Kidney (tissue), 14 donors: ENCODE data around the gene SPNS1. TPM values are rescaled to one million over a fixed set of nuclear protein-coding genes. Genes with fewer than 3 reads are reported as not detected.
A peak's percentile ranks its signal among the peaks of the same experiment; 100 is the strongest.

Experiments used
- DNase-seq, 5 donors: peaks; one replicate each; pipeline ENCODE4 v3.0.0-alpha.2; 2013 to 2020
- FAIRE-seq: peaks from 2 replicates; lab custom pipeline; 2012; peaks lifted over from hg19 to GRCh38; lab: Jason Lieb, UNC
- H3K27ac ChIP-seq, 2 donors: one replicate each; pipeline ENCODE4 v1.7.0; 2013; ENCODE audit warnings: low read depth in 2 of 2, low read length in 2 of 2, inconsistent platforms in 1 of 2
- H3K27me3 ChIP-seq: one replicate; pipeline ENCODE4 v1.7.1; 2013; ENCODE audit warnings: low read length, inconsistent platforms; ENCODE audit not compliant: control insufficient read depth, insufficient read depth
- H3K36me3 ChIP-seq, 3 donors: one replicate each; pipeline versions ENCODE4 v1.7.0 to v1.7.1; 2013; ENCODE audit warnings: low read length in 3 of 3, control low read depth in 1 of 3, inconsistent platforms in 1 of 3; ENCODE audit not compliant: insufficient read depth in 3 of 3, control insufficient read depth in 2 of 3
- H3K4me1 ChIP-seq, 3 donors: one replicate each; pipeline versions ENCODE4 v1.7.0 to v1.7.1; 2013; ENCODE audit warnings: low read length in 3 of 3, inconsistent platforms in 1 of 3, low read depth in 1 of 3; ENCODE audit not compliant: control insufficient read depth in 2 of 3, insufficient read depth in 2 of 3
- H3K4me3 ChIP-seq, 3 donors: one replicate each; pipeline versions ENCODE4 v1.7.0 to v1.8.1; 2013; ENCODE audit warnings: low read length in 3 of 3, control low read depth in 1 of 3, inconsistent platforms in 1 of 3
- H3K9ac ChIP-seq, 3 donors: one replicate each; pipeline versions ENCODE4 v1.7.0 to v1.7.1; 2013; ENCODE audit warnings: low read length in 3 of 3, control low read depth in 1 of 3, inconsistent platforms in 1 of 3
- H3K9me3 ChIP-seq, 3 donors: one replicate each; pipeline versions ENCODE4 v1.7.0 to v1.7.1; 2013; ENCODE audit warnings: low read length in 3 of 3, control low read depth in 1 of 3, inconsistent platforms in 1 of 3; ENCODE audit not compliant: control insufficient read depth in 2 of 3, insufficient read depth in 1 of 3
- intact Hi-C: fragments of 100-400 bp; cut with DNase I; formaldehyde crosslinking; loops from one replicate; pipeline ENCODE4 v1.11.1; 2022
- polyA plus RNA-seq: library from polyadenylated mRNA; stranded (reverse); fragments of 350-450 nt; fragmentation: Illumina TruSeq; extraction: RNeasy Lipid Tissue Mini Kit (QIAGEN cat#74804); gene quantifications from one replicate; pipeline ENCODE4 v1.2.3, GENCODE V29; 2014; ENCODE audit warnings: low read depth, low replicate concordance; ENCODE audit not compliant: insufficient read depth
- total RNA-seq: library from RNA; stranded (reverse); fragmentation: NEBNext Ultra II Directional; extraction: Animal tissue kit (Norgen Biotek cat#: 25700); gene quantifications from one replicate; pipeline ENCODE4 v1.2.1, GENCODE V29; 2021
- TF ChIP-seq, protein P1 (sequence below): IDR thresholded peaks from 3 replicates; pipeline ENCODE4 v1.5.1; 2012; ENCODE audit warnings: mild to moderate bottlenecking, moderate library complexity, borderline replicate concordance; ENCODE audit not compliant: insufficient read depth; ENCODE audit errors: extremely low read depth
- donor health status: control.
- donor health status: control.
- donor health status: control.
- donor health status: control.
- donor health status: control.
- donor health status: DM: yes; HTN: yes; CAD: no.
- donor health status: Normal renal cell carcinoma (clear cell type).

The SPNS1 gene
- total and polyA plus RNA-seq, 2 donors from 2014 or later, result 34.5 to 38.4 TPM

DNA sequence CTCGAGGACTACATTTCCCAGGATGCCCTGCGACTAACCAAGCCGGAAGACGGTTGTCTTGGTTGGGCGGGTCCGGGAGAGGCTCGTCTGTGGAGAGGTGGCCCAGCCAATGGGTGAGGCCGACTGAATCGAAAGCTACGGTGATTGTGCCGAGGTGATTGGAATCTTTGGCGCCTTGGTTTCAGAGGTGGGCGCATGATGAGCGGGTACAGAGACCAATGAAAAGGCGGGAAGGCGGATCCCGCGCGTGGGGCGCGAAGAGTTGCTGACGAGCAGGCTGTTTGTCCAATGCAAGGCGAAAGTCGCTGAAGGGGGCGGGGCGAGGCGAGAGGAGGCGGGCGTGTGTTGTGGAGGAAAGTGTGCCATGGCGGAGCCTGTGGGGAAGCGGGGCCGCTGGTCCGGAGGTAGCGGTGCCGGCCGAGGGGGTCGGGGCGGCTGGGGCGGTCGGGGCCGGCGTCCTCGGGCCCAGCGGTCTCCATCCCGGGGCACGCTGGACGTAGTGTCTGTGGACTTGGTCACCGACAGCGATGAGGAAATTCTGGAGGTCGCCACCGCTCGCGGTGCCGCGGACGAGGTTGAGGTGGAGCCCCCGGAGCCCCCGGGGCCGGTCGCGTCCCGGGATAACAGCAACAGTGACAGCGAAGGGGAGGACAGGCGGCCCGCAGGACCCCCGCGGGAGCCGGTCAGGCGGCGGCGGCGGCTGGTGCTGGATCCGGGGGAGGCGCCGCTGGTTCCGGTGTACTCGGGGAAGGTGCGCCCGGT, 23.7 kb upstream of the SPNS1 start, which contains the start of gene NFATC2IP:
Gene NFATC2IP, plus strand, starts transcription at position 290 of the 762 bp plus-strand sequence. Its CDS starts 75 bp downstream, at position 365.
- H3K9ac ChIP-seq, result peak within 1 kb of the TSS in 2 of 3 donors; percentile 13 to 75
- H3K9me3 ChIP-seq, result no peaks in the 10 kb centered on the region
- intact Hi-C loops, result no loop called here
- H3K36me3 ChIP-seq, result peaks cover 0 to 12% (median 4%) of the 10 kb centered on the region in 3 donors
- no peaks in the 10 kb centered on the region for H3K27me3 ChIP-seq
- TF ChIP-seq, protein P1, sequence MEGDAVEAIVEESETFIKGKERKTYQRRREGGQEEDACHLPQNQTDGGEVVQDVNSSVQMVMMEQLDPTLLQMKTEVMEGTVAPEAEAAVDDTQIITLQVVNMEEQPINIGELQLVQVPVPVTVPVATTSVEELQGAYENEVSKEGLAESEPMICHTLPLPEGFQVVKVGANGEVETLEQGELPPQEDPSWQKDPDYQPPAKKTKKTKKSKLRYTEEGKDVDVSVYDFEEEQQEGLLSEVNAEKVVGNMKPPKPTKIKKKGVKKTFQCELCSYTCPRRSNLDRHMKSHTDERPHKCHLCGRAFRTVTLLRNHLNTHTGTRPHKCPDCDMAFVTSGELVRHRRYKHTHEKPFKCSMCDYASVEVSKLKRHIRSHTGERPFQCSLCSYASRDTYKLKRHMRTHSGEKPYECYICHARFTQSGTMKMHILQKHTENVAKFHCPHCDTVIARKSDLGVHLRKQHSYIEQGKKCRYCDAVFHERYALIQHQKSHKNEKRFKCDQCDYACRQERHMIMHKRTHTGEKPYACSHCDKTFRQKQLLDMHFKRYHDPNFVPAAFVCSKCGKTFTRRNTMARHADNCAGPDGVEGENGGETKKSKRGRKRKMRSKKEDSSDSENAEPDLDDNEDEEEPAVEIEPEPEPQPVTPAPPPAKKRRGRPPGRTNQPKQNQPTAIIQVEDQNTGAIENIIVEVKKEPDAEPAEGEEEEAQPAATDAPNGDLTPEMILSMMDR, result no peak
- peak within 1 kb of the TSS; percentile 59 to 73 (median 68) for H3K4me3 ChIP-seq
- H3K27ac ChIP-seq, result peak within 1 kb of the TSS; percentile 60 to 81
- peaks cover 0 to 8% (median 0%) of the 10 kb centered on the region in 3 donors for H3K4me1 ChIP-seq
- peak; percentile 98 for FAIRE-seq
- peak; percentile 100 for DNase-seq

DNA sequence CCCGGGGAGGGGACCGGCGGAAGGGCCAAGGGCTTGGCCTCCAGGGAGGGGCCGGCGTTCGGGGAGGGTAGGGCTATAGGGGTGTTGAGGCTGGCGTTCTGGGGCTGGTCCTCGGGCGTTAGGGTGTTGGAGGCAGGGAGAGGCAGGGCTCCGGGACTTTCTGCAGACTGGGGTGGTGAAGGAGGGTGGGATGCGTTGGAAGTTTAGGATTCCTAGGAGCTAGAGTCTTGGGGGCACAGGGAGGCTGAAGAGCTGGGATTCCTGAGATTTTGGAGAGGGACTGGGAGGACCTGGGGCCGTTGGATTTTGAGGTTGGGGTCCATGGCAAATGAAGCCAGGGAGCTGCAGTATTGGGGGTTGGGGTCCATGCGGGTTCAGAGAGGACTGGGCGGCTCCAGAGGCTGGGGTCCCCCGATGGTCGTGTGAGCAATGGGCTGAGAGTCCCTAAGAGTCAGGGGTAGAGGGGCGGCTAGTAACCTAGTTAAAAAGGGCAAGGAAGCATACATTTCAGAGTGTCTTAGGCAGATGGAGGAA, 23.1 kb upstream of the SPNS1 start:
- Histone ChIP-seq H3K27me3 (no peaks in the 10 kb centered on the region), H3K36me3 (peaks cover 0 to 17% (median 10%) of the 10 kb centered on the region in 3 donors), H3K27ac (no peak overlapping the region), H3K9ac (peak overlapping the region in 2 of 3 donors; percentile 13 to 48), H3K4me3 (peak overlapping the region; percentile 59 to 73 (median 68)), H3K4me1 (peaks cover 0 to 7% (median 0%) of the 10 kb centered on the region in 3 donors), H3K9me3 (no peaks in the 10 kb centered on the region)
- DNase-seq (no peak), FAIRE-seq (no peak)
- TF ChIP-seq, protein P1, result no peak
- intact Hi-C loops, result no loop called here

DNA sequence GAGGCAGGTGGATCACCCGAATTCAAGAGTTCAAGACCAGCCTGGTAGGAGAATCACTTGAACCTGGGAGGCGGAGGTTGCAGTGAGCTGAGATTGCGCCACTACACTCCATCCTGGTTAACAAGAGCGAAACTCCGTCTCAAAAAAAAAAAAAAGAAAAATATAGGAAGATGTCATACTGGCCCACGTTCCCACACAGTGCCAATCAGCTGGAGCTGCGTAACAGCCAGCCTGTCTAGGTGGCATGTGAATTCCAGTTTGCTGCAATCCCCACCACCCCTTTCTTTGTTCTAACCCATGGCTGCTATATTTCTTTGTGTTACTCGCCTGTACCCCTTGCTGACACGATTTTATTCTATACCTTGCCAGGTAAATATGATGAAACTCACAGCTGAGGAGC, 16.4 kb upstream of the SPNS1 start:
- Histone ChIP-seq H3K36me3 (peaks cover 2 to 33% (median 21%) of the 10 kb centered on the region in 3 donors), H3K9ac (no peak overlapping the region), H3K9me3 (no peaks in the 10 kb centered on the region), H3K27me3 (no peaks in the 10 kb centered on the region), H3K4me3 (no peak overlapping the region), H3K4me1 (no peaks in the 10 kb centered on the region), H3K27ac (no peak overlapping the region)
- intact Hi-C loops, result no loop called here
- TF ChIP-seq, protein P1, result no peak
- FAIRE-seq, result no peak
- DNase-seq, result no peak
